OCI-M2 (cell line): Measurements from ENCODE around the gene KLF16.

Experiments
- DNase-seq: peaks from one replicate; lab custom pipeline; 2025; ENCODE audit not compliant: unreplicated experiment; lab: John Stamatoyannopoulos, UW

KLF16 gene

GRCh38 chr19:1811942-1812425 lies 51.4 kb downstream of the KLF16 start, which contains the start of gene ATP8B3:
ATP8B3 (minus strand) TSS chr19:1812276; CDS start chr19:1811736, 540 bp downstream.
- DNase-seq = no peak

- no peak for DNase-seq
Measured at GRCh38 chr19:1811472-1811894, 51.9 kb downstream of the KLF16 start.

- DNase-seq = no peak
Measured at GRCh38 chr19:1810439-1811160, 52.8 kb downstream of the KLF16 start.

- DNase-seq = no peak
Measured at GRCh38 chr19:1809678-1810077, 53.7 kb downstream of the KLF16 start.

- no peak for DNase-seq
Measured at GRCh38 chr19:1808395-1808731, 55.0 kb downstream of the KLF16 start.

GRCh38 chr19:1807695-1808394 lies 55.5 kb downstream of the KLF16 start:
- no peak for DNase-seq

- no peak for DNase-seq
Measured at GRCh38 chr19:1807030-1807694, 56.2 kb downstream of the KLF16 start.

- no peak for DNase-seq
Measured at GRCh38 chr19:1806184-1807029, 57.0 kb downstream of the KLF16 start.

- no peak for DNase-seq
Measured at GRCh38 chr19:1805401-1806183, 57.8 kb downstream of the KLF16 start.

- DNase-seq = no peak
Measured at GRCh38 chr19:1804858-1805257, 58.5 kb downstream of the KLF16 start.
